GM21576 (cell line): Measurements from ENCODE around the gene LSG1.
A peak's percentile ranks its signal among the peaks of the same experiment; 100 is the strongest.

Source experiments
- ATAC-seq: cut with Tn5 transposase; IDR thresholded peaks from one replicate; pipeline ENCODE4 v1.9.1; 2021; ENCODE audit warnings: mild to moderate bottlenecking, moderate library complexity; ENCODE audit not compliant: unreplicated experiment

LSG1 gene

DNA sequence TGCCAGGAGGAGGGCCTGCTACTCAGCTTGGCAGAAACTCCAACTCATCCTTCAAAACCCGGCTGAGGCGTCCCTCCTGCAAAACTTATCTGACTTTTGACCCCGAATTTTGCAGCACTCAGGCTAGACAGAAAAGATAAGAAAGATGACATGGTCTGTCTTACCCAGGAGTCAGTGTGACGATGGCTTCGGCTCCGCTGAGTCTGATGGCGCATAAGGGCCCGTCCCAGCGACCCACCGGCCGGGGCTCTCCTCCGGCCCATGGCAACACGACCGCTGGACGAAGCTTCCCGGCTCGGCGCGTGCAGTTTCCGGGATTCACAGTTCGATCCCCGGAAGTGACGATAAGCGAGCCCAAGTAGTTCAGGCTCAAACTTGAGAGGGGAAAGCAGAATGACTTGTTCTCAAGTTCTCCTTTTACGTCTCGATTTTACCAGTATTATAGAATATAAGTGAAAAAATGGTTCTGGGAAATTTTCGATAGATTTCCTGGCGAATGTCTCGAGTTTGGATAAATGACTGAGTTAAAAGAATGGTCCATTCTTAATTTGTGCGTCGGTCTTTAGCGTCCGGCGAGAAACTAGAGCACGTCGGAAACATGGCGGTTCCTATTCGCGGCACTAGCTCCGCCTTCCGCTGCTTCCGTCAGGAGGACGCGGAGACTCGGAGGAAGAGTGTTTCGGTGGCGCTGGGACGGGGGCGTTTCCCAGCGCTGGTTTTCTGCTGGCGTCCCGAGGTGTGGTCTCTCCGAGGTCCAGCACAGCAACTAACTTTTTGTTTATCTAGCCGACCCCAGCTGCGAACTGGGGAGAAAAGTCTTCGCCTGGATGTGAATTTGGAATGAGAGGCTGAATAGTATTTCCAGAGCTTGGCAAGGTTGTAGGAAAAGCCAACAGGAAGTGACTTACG is at the start of gene LSG1:
Gene LSG1, minus strand, starts transcription at position 292 of the 909 bp plus-strand sequence. Its CDS starts 29 bp downstream, at position 263.
- peak; percentile 80 for ATAC-seq

DNA sequence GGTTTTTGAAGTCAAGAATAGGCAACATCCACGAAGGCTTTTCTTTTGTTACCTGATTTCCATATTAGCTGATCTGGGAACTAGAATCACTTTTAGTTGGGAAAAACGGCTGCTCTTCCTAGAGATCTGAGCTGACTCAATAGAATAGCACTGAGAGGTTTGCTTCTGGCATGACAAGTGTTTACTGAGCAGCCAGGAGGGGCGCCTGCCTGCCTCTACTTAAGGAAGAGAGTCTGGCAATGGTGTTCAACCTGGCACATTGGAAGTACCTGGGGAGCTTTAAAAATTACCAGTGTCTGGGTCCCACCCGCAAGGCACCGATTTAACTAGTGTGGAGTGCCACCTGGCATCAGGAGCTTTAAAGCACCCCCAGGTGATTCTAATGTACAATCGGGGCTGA is 48.1 kb upstream of the LSG1 start:
- no peak for ATAC-seq

DNA sequence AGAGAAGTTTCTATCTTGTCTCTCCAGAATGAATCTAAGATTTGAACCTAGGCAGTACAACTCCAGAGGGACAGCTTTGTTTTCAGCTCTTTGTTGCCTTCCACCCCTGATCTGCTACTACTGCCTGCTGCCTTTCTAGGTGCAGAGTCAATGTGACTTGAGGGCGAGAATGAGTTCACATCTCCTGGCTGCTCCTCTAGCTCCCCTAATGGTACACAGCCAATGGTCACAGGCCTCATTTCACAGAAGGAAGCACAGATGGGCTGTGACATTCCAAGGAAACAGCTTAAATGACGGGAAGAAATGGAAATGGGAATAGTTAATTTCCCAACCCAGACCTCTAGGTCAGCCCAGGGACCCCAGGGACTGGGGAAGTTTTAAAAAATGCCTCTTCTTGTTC is 46.1 kb upstream of the LSG1 start:
- ATAC-seq, result no peak

DNA sequence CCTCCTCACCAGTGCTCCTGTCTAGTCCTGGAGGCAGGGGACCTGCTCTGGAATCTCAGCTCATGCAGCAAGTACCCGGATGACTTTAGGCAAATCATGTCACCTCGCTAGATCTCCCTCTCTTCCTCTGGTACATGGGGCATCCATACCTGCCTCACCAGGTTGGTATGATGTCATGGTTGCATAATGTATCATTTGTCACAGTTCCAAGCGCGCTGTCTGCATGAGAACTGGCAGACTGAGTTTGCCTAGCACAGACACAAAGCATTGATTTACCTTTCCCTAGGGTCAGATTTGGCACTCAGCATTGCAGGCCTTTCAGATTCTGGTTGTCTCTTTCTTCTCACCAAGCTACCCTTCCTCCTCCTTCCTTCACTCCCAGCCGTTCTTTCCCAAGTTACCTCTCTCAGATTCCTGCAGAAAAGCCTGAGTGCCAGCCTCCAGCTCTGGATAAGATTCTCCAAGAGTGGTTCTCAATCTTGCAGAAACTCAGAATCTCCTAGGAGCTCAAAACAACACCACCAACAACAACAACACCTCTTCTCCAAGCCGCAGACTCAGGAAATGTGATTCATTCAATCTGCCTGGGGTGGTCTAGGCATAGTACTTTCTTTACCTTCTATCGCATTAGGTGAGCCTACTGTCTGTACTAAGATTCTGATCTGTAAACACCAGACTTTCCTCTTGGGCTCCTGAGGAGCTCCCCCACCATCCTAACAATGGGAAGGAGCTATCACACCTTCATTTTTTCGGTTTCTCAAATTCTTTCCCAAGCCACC is 43.2 kb upstream of the LSG1 start:
- no peak for ATAC-seq

DNA sequence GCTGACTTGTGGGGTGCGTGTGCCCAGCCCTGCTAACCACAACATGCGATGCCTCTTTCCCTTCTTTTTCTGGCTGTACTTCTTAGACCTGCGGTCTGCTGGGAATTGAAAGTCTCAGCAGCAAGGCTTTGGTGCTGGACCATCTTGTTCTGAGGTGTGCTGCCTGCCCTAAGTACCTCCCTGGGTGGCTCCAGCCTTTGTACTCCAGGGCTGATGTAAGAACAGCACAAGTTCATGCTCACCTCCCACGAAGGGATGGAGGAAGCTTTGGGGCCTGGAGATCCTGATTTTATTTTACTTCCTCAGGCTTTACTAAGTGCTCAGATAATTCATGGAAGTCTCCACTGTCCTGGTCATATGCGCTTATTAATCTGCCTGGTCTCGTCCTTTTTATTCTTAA is 42.6 kb upstream of the LSG1 start:
- ATAC-seq, result no peak

DNA sequence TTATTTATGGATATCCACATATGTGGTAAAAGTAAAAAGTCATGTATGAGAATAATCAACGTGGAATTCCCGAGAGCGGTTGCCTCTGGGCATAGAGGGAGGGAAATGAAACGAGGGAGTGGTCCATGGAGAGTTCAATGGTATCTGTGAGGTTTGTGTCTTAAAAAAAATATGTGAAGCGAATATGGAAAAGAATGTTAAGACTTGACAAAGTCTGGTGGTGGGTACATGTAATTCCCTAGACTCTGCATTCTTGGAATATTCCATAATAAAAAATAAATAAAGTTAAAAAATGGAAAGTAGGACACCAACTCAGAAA is 42.1 kb upstream of the LSG1 start:
- no peak for ATAC-seq

DNA sequence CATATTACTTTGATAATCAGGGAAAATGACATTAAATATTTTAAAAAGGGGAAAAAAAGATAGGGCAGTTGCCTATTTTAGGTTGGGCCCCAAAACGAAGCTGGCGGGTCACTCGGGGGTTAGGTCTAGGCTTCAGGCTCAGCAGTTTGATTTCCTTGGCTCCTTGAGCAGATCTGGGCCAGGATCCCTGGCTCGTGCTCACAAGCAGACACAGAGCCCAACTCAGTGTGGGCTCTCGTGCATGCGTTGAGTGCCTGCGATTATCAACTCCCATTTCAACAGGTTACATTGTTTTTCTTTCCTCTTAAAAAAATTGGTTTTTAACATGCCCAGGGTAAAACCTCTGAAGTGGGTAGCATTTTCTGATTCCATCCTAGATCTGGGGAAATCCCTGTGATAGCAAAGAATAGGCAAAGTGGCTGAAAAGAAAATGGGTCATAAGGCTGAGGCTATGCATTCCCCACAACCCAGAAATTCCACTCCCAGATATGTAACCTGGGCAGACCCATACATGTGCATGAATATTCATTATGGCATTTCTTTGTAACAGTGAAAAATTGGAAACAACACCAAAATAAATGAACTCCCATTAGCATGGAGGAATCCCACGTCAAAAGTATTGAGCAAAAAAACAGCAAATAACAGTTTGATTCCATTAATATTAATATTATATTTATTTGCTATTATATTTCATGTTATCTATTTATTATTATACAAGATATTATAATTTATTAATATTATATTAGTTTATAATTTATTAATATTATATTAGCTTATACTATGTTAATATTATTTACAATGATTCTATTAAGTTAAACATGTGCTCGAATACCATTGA is 41.5 kb upstream of the LSG1 start:
- no peak for ATAC-seq

DNA sequence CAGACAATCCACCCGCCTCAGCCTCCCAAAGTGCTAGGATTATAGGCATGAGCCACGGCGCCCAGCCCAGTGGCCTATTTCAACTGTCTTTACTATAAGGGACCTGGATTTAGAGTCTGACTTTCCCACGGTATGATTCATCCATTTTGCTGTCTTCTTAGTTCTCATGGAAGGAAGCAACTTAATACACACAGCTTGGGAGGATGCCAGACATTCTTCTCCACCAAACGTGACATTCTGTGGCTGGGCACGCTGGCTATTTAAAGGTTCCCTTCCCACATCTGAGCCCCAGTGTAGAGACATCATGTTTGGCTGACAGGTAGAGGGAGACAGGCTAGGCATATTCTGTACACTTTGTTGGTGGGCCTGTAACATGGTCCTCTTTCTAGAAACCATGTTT is 39.9 kb upstream of the LSG1 start:
- ATAC-seq, result no peak

DNA sequence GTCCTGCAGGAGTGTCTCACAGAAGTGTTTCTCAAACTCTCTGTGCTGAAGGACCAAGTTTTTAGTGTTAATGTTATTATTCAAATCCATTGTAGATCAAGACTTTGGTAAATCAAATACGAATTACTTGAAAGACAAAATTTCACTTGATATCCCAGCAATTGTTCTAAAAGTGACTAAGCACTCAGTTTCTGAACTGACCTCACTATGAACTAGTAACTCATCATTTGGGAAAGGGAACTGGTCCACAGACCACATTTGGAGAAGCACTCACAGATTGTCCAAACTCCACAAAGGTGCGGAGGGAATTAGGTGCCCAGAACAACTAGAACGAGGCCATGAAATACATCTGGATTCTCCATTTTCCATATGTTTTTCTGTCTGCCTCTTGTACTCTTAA is 39.3 kb upstream of the LSG1 start:
- ATAC-seq, result no peak

DNA sequence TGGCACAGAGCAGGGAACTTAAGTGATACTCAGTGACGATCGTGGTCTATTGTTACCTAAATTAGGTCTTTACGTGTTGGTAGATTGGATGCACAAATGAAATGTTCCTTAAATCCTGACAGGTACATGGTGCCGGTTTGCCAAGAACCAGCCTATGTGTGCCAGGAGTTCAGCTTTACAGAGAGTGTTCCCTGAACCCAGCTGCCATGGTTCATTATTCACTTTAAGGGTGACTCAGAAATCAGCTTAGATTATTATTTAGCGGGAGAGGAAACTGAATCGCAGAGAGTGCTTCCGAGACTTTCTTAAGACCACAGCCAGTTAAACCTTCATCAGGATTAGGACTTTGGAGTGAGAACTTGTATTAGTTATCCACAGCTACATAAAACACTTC is 35.2 kb upstream of the LSG1 start:
- ATAC-seq, result no peak

DNA sequence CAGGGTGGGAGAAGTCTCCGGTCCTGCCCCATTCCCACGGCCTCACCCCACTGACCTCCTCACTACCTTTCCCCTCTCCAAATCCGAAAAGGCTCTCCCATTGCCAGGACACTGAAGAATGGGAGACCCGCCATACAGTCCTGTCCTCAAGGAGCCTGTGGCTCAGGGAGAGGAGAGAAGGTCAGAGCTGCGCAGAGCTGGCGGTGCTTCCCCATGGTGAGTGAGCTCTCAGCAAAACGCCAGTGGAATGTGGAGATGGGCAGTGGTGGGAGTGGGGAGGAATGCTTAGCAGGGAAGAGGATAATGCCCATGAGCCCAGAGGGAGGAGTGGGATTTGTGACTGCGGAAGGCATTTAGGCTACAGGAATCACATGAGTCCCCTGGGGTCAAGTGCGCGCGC is 33.8 kb upstream of the LSG1 start:
- no peak for ATAC-seq

DNA sequence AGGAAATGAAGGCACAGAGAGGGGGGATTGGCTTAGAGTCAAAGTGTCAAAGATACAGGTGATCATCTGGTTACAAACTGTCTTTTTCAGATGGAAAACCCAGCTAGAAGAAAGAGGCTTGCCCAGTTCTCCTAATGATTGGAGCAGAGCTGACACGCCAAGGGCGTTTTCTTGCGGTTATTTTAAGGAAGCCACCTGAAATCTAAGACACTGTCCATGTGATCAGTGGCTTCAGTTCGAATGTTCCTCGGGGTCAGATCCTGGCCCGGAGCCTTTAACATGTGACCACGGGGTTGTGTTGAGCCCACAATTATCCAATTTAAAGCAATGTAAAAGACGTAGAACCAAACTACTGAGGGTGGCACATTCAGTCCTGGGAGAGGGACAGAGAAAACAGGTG is 33.2 kb upstream of the LSG1 start:
- ATAC-seq, result no peak

DNA sequence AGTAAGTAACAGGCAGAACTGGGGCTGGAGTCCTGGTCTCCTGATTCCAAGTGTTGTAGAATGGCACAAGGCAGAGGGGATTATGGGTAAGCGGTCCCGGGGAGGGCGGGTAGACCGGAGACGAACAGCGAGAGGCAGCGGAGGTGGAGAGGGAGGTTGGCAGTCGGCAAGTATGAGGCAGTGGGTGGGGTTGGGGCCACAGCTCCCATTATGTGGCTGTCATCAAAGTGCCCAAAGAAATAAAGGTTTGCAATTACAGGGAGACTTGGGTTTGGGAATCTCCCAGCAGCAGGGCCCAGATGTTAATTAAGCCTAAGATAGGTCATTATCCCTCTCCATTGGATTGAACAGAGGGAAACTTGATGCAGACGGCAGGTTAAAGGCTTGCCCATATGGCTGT is 30.6 kb upstream of the LSG1 start:
- ATAC-seq, result no peak

DNA sequence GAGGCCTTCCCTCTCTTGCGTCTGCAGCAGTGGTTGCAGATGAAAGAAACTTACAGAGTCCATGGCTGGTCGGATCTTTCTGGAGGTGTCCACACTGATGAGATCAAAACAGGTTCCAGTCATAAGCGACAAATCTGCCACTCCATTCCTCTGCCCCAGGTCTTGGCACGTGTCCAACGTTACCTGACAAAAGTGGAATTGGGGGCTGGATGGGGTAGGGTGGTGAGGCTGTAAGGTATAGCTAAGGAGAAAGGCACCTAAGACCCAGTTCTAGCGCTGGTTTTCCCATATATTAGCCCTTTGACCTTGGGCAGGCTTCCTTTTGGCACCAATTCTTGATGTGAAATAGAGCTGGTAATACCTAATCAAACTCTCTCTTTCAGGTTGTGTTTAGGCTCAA is 24.7 kb upstream of the LSG1 start:
- no peak for ATAC-seq

DNA sequence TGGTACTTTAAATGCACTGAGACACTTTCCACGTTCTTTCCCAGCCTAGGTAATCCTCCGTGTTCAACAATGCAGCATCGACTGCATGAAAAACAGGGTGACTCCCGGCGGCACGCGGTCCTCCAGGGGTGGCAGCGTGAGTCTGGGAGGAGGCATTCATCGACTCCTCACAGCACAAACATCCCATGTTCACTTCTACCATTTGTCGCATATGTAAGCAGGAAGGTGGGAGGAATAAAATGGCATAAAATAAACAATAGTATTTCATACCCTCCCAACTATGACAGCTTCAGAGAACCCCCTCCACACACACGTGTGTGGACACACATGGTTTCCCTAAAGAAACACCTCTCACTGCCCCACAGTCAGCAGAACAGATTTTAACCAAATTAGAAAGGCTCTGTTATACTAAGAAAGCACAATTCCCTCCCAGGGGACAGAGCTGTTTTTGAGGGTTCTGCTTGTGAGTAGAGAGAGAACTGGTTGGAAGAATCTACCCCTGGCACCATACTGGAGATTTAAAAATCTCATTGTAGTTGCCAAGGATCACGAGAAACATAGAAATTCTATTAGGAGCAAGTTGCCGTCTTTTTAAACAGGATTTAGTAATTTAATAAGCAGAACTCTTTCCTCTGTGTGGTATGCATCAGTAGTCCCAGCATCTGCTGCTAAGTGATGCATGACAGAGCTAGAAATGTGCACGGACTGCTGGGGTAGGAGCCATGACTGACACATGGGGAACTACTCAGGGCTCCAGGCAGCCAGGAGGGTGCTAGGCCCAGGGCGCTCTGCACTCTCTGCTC is 19.7 kb upstream of the LSG1 start:
- peak; percentile 57 for ATAC-seq

DNA sequence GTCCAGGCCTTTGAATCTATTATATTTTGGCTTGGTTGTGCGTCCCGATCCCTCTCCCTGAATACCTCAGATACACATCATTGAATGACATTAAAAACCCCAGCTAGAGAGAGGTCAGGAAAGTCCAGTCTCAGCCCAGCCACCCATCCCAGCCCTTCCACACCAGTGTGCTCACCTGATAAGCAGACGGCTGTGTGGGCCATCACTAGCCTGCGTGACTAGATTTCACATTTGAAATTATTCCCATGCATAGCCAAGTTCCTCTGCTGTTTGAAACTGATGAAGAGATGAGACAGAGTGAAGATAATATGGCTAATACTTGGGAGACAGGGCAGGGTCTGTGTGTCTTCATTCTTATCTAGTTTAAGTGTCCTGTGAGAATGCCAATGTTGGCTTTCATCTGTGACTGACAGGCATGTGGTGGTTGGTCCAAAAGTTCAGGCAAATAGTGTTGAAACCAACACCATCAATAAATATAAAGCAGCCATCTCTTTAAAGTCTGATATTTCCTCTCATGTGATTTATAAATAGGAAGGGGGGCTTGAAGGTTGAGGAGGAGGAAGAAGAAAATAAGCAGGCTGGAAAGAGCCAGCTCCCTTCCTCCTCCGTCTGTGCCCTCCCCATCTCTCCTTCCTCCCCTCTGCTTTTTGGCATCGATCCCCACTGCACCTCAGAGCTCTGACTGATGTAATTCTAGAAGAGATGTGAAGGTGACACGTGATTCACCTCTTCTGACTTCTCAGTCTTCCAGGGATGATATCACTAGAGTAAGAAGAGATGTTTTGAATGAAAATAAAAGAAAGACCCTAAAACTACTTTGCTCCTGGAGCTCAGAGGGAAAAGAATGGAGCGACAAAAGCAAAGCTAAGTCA is 18.7 kb upstream of the LSG1 start:
- no peak for ATAC-seq

DNA sequence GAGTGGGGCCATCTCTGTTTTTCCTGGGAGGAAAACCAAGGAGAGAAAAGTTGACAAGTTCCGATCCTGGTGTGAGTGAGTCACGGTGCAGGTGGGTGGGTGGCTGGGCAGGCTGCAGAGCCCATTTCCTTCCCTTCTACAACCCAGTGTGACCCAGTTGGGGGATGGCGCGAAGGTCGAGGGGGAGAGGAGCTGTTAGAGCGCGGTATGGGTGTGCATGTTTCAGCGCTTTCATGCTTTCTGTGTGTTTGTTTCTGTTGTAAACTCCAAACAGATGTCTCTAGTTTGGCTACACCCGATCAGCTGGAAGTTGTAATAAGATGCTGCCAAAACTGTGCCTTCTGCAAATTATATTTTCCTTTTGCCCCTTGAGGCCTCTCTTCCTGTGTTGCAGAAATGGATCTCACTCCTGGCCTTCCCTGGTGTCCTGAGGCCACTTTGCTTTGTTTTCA is 17.5 kb upstream of the LSG1 start:
- no peak for ATAC-seq

DNA sequence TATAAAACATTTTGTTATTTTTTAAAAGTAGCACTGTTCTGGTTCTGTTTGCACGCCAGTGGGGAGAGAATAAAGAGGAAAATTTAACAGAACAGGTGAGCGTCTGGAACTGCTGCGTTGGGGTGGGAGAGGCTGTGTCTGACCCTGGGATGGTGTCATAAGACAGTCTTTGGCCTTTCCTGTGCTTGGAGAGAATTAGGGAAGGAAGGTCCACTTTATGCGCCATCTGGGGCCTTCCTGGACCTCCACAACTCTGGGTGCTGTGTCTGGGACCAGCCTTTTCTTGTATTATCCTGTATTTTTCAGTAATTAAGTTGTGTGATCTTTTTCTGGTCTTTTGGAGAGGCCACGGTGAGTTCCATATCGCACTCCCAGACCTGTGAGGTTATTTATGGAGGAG is 17.0 kb upstream of the LSG1 start:
- ATAC-seq, result no peak

DNA sequence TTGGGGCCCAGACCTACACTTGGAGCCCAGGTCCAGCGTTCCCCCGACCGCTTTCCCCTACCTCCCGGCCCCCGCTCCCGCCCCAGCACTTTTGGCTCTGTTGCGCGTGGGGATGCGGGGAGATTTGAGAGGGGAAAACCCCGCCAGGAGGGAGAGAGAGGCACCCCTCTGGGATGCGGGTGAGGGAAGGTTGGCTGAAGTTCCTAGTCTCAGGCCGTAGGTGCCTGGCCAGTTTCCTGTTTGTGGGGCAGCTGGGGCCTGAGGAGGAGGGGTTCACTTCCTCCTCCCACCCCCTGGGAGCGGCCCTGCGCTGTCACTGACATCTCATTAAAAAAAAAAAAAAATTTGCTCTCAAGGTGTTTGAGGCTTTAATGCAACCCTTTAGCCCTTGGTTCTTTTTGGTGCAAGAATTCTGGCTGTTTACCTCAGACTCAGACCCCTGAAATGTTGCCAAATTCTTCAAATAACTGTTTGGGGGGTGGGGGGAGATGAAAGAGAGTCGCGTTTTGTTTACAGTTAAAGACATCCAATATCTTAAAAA is 16.3 kb upstream of the LSG1 start:
- ATAC-seq, result no peak
